WTC11 (cell line): Measurements from ENCODE around the gene MAP7D3.

Source experiments
- NFYB ChIP-seq: sonication (generic); formaldehyde crosslinking; conservative IDR thresholded peaks from 2 replicates; pipeline ENCODE4 v1.8.0; 2022; ENCODE audit warnings: low read depth, missing genetic modification reagents
- PRDM15 ChIP-seq: sonication (generic); formaldehyde crosslinking; IDR thresholded peaks from 2 replicates; pipeline ENCODE4 v1.8.0; 2022; ENCODE audit warnings: missing genetic modification reagents
- SP1 ChIP-seq: sonication (generic); formaldehyde crosslinking; conservative IDR thresholded peaks from 2 replicates; pipeline ENCODE4 v1.8.1; 2022; ENCODE audit warnings: missing genetic modification reagents
- TF ChIP-seq, protein P1 (sequence below): fragments of 200-600 bp; IDR thresholded peaks from 2 replicates; pipeline ENCODE4 v1.8.0; 2022; ENCODE audit warnings: antibody characterized with exemption

DNA sequence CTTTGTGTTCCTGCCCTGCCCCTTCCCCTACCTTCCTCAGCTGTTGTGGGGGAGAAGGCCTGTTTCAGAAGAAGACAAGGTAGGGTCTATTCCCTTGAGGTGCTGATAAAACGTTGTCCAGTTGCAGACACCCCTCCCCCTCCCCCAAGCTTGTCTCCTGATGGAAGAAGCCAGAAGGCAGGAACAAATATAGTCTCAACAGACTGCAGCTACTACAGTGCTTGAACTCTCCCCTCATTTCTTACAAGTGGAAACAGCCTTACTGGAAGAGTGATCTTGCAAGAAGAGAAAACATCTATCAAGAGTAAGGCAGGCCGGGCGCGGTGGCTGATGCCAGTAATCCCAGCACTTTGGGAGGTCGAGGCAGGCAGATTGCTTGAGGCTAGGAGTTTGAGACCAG is 11.0 kb upstream of the MAP7D3 start:
- TF ChIP-seq SP1 (no peak), PRDM15 (CRISPR knock-in tag) (no peak), NFYB (CRISPR knock-in tag) (no peak)
- TF ChIP-seq, protein P1, sequence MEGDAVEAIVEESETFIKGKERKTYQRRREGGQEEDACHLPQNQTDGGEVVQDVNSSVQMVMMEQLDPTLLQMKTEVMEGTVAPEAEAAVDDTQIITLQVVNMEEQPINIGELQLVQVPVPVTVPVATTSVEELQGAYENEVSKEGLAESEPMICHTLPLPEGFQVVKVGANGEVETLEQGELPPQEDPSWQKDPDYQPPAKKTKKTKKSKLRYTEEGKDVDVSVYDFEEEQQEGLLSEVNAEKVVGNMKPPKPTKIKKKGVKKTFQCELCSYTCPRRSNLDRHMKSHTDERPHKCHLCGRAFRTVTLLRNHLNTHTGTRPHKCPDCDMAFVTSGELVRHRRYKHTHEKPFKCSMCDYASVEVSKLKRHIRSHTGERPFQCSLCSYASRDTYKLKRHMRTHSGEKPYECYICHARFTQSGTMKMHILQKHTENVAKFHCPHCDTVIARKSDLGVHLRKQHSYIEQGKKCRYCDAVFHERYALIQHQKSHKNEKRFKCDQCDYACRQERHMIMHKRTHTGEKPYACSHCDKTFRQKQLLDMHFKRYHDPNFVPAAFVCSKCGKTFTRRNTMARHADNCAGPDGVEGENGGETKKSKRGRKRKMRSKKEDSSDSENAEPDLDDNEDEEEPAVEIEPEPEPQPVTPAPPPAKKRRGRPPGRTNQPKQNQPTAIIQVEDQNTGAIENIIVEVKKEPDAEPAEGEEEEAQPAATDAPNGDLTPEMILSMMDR = no peak
